Neutrophil (primary cell): ENCODE results near the gene MDGA2.

Source experiments
- H3K27ac ChIP-seq: fragments of 200-600 bp; sonication (generic); 2 replicates; pipeline ENCODE4 v1.5.1; 2016; ENCODE audit warnings: mild to moderate bottlenecking, moderate library complexity
- H3K27me3 ChIP-seq: fragments of 200-600 bp; sonication (generic); 2 replicates; pipeline ENCODE4 v1.6.0; 2016; ENCODE audit warnings: mild to moderate bottlenecking
- H3K36me3 ChIP-seq: fragments of 200-600 bp; sonication (generic); 2 replicates; pipeline ENCODE4 v1.5.1; 2017
- H3K4me1 ChIP-seq, 2 experiments: fragments of 200-600 bp in 1 of 2; sonication (generic) in 1 of 2; 1 replicate in 1 of 2; 2 replicates in 1 of 2; pipeline versions ENCODE4 v1.5.1 to v1.6.1; 2013 to 2016; ENCODE audit warnings: low read depth in 1 of 2, low read length in 1 of 2, mild to moderate bottlenecking in 1 of 2, moderate library complexity in 1 of 2; ENCODE audit not compliant: control insufficient read depth in 1 of 2, insufficient read depth in 1 of 2
- H3K4me3 ChIP-seq, 2 experiments: fragments of 200-600 bp in 1 of 2; sonication (generic) in 1 of 2; 1 replicate in 1 of 2; 2 replicates in 1 of 2; pipeline ENCODE4 v1.5.1; 2013 to 2016; ENCODE audit warnings: low read depth in 1 of 2, low read length in 1 of 2, mild to moderate bottlenecking in 1 of 2, moderate library complexity in 1 of 2
- H3K9me3 ChIP-seq: fragments of 200-600 bp; sonication (generic); 2 replicates; pipeline ENCODE4 v1.5.1; 2016
- TF ChIP-seq, protein P1 (sequence below): fragments of 200-600 bp; sonication (generic); IDR thresholded peaks from 2 replicates; pipeline ENCODE4 v1.5.1; 2016; ENCODE audit warnings: antibody characterized with exemption

The MDGA2 gene

DNA sequence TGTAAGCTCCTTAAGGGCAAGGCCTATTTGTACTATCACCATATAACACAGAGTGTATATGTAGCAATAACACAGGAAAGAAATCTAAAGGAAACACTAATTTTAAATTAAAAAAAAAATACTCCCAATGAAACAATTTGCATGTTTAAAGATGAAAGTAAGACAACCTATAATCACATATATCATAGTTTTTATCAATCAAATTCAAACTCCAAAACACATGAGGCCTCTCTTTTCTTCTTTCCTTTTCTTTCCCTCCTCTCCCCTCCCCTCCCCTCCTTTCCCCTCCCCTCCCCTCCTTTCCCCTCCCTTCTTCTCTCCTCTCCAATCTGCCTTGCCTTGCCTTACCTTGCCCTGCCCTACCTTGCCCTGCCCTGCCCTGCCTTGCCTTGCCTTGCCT is 618.0 kb downstream of the MDGA2 start:
- H3K4me3 ChIP-seq, result no peak overlapping the region
- TF ChIP-seq, protein P1, sequence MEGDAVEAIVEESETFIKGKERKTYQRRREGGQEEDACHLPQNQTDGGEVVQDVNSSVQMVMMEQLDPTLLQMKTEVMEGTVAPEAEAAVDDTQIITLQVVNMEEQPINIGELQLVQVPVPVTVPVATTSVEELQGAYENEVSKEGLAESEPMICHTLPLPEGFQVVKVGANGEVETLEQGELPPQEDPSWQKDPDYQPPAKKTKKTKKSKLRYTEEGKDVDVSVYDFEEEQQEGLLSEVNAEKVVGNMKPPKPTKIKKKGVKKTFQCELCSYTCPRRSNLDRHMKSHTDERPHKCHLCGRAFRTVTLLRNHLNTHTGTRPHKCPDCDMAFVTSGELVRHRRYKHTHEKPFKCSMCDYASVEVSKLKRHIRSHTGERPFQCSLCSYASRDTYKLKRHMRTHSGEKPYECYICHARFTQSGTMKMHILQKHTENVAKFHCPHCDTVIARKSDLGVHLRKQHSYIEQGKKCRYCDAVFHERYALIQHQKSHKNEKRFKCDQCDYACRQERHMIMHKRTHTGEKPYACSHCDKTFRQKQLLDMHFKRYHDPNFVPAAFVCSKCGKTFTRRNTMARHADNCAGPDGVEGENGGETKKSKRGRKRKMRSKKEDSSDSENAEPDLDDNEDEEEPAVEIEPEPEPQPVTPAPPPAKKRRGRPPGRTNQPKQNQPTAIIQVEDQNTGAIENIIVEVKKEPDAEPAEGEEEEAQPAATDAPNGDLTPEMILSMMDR, result no peak
- H3K9me3 ChIP-seq, result no peaks in the 10 kb centered on the region
- H3K27me3 ChIP-seq, result no peaks in the 10 kb centered on the region
- no peaks in the 10 kb centered on the region for H3K36me3 ChIP-seq
- no peaks in the 10 kb centered on the region for H3K4me1 ChIP-seq
- H3K27ac ChIP-seq, result no peak overlapping the region

DNA sequence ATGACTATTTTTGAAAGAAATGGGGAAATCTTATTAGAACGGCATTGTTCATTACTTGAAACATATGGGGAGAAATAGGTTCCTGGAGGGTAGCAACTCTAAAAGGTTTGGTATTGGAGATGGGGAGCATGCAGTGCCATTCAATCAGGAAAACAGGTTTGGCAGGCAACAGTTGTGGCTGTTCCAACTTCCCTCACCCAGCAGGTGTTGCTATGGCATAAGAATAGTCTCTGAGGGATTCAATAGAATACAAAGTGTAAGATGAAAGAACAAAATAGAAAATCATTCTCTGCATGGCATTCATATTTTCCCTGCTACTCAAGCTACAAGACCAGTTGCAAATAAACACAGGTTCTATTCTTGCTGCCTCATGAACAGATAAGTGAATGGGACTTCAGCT is 630.6 kb downstream of the MDGA2 start:
- no peaks in the 10 kb centered on the region for H3K9me3 ChIP-seq
- no peaks in the 10 kb centered on the region for H3K4me1 ChIP-seq
- TF ChIP-seq, protein P1, result no peak
- H3K4me3 ChIP-seq, result no peak overlapping the region
- H3K27ac ChIP-seq, result no peak overlapping the region
- no peaks in the 10 kb centered on the region for H3K27me3 ChIP-seq
- H3K36me3 ChIP-seq, result no peaks in the 10 kb centered on the region

DNA sequence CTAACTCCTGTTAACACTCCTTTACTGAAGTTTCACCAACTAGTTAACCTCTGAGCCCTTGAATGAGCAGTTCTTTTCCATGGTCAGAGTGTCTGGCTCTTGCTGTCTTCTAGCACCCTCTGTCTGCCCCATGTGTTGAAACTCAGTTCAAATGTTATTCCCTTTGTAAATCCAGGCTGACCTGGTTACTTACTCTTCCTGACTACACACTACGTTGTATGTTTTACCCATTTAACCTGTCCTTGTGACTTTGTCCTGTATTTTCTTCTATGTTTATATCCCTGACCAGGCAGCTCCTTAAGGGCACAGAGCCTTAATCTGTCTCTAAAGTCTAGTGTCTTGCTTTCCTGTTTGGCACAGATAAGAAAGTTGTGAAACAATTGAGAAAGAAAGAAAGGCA is 634.9 kb downstream of the MDGA2 start:
- H3K4me1 ChIP-seq, result no peaks in the 10 kb centered on the region
- H3K27ac ChIP-seq, result no peak overlapping the region
- H3K4me3 ChIP-seq, result no peak overlapping the region
- H3K36me3 ChIP-seq, result no peaks in the 10 kb centered on the region
- TF ChIP-seq, protein P1, result no peak
- no peaks in the 10 kb centered on the region for H3K27me3 ChIP-seq
- no peaks in the 10 kb centered on the region for H3K9me3 ChIP-seq

DNA sequence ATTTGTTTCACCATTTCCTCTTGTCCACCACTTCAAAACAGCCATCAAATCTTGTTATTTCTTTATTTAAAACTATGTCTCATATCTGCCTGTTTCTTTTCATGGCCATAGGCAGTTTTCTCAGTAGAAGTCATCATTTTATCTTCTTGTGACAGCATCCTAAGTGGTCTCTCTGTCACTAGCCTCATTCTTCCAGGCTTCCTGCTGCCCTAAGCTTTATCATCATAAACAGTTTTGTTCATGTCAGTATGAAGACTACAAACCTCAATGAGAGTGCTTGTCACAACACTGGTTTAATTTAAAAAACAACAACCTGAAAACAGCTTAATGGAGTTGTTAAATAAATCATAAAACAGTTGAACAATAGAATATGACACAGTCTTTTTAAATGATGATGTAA is 636.1 kb downstream of the MDGA2 start:
- Histone ChIP-seq H3K9me3 (no peaks in the 10 kb centered on the region), H3K36me3 (no peaks in the 10 kb centered on the region), H3K4me1 (no peaks in the 10 kb centered on the region), H3K27ac (no peak overlapping the region), H3K4me3 (no peak overlapping the region), H3K27me3 (no peaks in the 10 kb centered on the region)
- TF ChIP-seq, protein P1, result no peak

DNA sequence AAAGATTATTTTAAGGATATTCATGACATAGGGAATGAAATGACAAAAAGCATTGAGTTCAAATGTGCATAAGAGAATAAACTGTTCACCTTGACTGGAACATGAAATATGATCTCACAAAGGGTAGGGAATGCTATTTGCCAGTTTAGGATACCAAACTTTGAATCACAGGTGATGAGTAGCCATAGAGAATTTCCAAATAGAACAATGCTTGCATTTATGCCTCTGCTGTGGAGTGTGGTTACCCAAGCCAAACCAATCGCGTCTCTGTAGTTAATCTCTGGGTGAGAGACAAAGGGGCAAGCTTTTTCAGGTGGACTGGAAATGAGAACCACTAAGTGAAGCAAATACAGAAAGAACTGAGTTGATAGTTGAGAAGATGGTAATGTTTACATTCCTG is 652.7 kb downstream of the MDGA2 start:
- Histone ChIP-seq H3K4me1 (no peaks in the 10 kb centered on the region), H3K27ac (no peak overlapping the region), H3K9me3 (no peaks in the 10 kb centered on the region), H3K36me3 (no peaks in the 10 kb centered on the region), H3K27me3 (no peaks in the 10 kb centered on the region), H3K4me3 (no peak overlapping the region)
- TF ChIP-seq, protein P1, result no peak

DNA sequence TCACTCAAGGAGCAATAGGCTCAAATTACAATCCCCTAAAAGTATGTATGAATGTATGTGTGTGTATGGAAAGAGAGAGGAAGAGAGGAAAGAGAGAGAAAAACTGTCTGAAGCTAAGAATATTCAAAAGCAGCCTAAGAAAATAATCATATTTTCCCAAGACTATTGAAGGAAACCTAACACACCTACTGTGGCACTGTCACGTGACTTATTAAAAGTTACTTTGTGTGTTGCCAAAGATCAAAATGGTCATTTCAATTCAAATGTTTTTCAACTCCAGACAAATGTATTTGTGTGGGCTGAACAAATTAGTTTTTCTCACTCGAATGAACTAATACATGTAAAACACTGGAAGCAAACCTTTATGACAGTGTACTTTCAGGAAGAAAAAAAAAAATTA is 654.9 kb downstream of the MDGA2 start:
- no peaks in the 10 kb centered on the region for H3K27me3 ChIP-seq
- no peaks in the 10 kb centered on the region for H3K4me1 ChIP-seq
- H3K36me3 ChIP-seq, result no peaks in the 10 kb centered on the region
- H3K9me3 ChIP-seq, result no peaks in the 10 kb centered on the region
- H3K4me3 ChIP-seq, result no peak overlapping the region
- H3K27ac ChIP-seq, result no peak overlapping the region
- TF ChIP-seq, protein P1, result no peak
